GM12892 (cell line): ENCODE measurements around the gene UGT1A6.

Experiments
- POLR2A ChIP-seq: IDR thresholded peaks from 2 replicates; pipeline ENCODE4 v1.6.1; 2011; ENCODE audit warnings: low read depth, low read length, control low read depth
- POLR2AphosphoS5 ChIP-seq: IDR thresholded peaks from 2 replicates; pipeline ENCODE4 v1.6.1; 2011; ENCODE audit warnings: low read depth, low read length, control low read depth

DNA sequence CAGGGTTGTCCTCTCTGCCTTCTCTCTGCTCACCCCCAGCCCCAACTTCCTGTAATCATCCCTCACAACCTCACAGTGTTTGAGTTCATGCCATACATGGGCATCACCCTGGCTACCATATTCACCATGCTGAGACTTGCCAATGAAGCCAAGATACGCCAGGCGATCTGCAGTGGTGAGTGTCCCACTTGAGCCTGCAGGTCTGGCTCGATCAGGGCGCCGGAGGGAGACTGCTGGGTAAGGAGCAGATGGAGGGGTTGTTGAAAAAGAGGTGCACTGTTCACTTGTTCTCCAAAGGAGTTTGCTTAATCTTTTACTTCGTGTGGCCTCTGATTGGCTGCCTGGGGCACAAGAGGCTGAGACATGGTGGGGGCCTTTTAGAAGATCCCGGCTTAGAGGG, 100.0 kb downstream of the UGT1A6 start:
- TF ChIP-seq POLR2A (no peak), POLR2AphosphoS5 (no peak)
